Kasumi-1 (cell line): ENCODE data around the gene PHACTR1.
"Not testable (repeated sequence)": the region's sequence is repeated elsewhere in the genome, so short reads cannot be mapped to it uniquely, and the experiment has no call there.

Experiments
- DNase-seq, 2 experiments: peaks; one replicate each; lab custom pipeline; 2025; lab: John Stamatoyannopoulos, UW

PHACTR1 gene

GRCh38 chr6:13112921-13113320 is 396.4 kb downstream of the PHACTR1 start:
- DNase-seq: no peak

DNA sequence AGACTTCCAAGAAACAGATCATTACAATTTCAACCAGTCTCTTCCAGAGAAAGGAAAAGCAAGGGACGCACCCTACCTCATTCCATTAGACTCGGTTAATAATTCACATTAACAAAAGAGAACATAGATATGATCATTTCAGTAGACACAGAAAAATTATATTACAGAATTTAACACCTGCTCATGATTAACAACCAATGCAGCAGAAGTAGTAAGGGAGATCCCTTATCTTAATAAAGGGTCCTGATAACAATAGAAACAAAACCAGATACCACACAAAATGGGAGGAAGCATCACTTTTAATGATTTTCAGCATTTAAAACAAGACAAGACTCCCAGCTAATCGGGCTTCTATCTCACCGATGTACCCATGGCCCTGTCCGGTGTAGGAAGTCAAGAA is 396.8 kb downstream of the PHACTR1 start:
- no peak for DNase-seq

DNA sequence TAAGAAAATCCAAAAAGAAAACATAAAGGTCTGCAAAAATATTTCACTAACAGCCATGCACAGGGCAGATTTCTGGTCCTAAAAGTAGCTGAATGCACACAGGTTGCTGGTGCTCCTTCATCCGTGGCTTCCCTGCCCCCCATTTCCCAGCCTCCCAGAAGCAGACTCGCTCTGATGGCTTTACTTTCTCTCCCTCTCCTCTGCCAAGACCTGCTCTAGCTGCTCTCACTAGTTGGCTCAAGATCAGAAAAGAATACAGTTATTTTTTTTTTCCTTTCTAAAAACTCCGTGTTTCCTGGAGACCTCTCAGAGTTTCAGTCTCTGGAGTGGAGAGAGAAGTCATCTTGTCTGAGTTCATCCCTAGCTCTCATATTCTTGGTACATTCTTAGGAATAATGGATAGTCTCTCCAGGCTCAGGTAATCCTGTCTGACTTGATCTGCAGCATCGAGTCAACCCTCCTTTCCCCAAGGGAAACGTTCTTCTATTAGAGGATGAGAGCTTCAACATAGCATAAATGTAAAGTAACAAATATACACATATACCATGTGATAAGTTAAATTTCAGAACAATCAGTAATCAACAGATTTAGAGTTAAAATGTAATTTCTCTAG is 397.5 kb downstream of the PHACTR1 start:
- no peak for DNase-seq

GRCh38 chr6:13116155-13116554 is 399.6 kb downstream of the PHACTR1 start:
- DNase-seq: peak; percentile 35 to 38

DNA sequence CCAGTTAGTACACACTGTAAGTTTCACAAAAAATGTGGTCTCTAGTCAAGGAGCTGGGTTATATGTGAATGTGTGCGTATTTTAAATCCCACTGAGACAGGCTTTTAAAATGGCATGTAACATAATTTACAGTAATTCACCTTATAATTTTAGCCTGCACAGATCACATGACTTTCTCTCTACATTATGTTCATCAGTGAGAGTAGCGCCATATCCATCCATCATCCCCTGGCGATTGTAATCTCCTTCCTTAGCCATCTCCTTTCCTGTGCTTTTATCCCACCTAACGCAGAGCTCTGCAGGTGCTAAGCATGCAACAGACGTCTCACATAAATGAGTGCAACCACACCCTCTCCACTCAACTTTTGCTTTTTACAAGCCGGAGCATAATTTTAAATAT is 401.0 kb downstream of the PHACTR1 start:
- no peak for DNase-seq

GRCh38 chr6:13119549-13119948 is 403.0 kb downstream of the PHACTR1 start:
- DNase-seq: no peak

- DNase-seq: peak; percentile 7 to 32
Measured at GRCh38 chr6:13120483-13121482, 404.2 kb downstream of the PHACTR1 start.

GRCh38 chr6:13124131-13124530 is 407.6 kb downstream of the PHACTR1 start:
- no peak for DNase-seq

GRCh38 chr6:13125841-13126240 is 409.3 kb downstream of the PHACTR1 start:
- no peak for DNase-seq

DNA sequence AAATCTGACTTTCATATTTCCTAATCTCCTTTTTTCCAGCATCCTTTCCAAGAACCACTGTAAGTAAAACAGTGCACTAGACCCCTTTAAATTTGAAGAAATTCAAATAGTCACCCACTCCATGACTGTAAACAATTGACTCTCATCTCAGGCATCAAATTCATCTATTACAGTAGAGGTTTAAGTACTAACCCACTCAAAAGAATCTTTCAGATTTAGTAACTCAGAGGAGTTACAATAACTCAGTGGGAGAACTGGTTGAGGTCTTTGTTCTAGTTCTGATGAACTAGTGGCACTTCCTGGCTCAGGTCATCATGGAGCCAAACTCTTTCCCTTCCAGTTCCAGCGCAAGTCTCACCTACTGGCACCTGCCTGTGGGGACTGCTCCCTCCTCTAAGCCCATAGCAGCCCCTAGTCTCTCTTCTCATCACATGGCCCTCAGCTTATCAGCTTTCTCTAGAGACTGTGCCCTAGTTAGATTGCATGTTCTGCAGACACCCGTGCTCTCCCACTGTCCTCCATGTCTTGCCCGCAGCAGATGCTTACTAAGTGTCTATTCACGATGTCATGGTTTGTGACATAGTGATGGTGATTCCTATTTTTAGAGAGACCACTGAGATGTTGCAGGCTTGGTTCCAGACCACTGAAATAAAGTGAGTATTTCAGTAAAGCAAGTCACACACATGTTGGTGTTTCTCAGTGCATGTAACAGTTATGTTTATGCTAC is 415.5 kb downstream of the PHACTR1 start:
- no peak for DNase-seq

- DNase-seq: not testable (repeated sequence)
Measured at GRCh38 chr6:13133894-13134293, 417.3 kb downstream of the PHACTR1 start.

DNA sequence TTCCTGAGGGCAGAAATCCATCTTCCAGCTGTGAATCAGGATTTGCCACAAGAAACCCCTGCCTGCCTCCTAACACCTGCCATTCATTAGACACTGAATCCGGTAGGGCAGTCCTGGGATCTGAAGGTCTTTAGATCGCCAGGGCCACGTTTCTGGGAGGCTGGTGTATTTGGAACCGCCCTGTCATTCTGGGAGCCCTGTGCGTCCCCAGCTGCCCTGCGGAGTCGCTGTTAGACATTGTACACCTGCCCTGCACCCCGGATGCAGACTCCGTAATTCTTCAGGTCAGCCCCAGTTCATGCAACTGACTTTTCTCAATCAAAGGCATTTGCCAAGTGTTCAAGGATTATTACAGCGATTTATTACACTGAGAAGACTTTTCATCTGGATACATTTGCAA is 418.6 kb downstream of the PHACTR1 start:
- DNase-seq: no peak

DNA sequence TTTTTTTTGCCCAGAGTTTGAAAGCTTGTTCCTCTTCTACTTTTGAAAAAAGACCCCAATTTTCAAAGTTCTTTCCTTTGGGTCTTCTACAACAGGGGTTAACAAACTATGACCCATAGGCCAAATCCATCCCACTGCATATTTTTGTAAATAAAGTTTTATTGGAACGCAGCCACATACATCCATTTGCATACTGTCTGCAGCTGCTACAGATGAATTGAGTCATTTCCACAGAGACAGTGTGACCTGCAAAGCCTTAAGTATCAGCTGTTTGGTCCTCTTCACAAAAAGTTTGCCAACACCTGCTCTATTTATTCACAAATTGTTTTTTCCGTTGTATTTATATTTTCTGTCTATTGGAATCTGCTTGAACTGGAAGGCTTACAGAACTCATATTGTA is 422.6 kb downstream of the PHACTR1 start:
- no peak for DNase-seq

DNA sequence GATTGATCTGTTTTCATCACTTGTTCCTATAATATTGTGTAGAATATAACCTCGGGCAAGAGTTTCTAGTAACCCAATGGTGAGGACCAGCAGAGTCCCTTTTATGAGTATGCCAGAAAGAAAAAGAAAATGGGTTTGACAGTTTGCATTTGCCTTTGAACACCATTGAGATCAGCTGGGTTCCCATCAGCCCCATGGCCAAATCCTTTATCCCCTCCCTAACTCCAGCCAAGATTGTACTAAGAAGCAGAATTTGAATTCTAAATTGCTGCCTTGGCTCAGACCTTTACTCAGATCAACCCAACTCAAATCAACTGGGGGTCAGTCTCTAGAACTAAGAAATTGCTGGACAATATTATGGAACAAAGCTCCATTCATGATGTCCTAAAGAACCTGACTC is 424.4 kb downstream of the PHACTR1 start:
- no peak for DNase-seq

DNA sequence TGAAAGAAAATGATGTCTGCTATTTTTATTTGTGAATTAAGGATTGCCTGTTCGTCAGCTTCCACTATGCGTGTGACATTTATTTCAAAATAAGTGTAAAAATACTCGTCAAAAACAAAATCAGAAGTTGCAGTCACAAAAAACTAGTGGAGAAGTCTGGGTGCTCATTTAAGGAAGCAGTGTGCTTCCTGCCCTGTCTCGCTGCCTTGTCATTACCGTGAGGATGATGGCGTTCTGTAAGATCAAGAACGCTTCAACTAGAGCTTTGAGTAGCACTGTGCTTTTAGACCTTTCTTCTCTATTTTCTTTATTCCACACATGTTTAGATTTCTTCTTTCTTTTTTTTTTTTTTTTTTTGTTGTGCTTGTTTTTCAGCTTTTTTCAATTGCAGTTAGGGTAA is 424.8 kb downstream of the PHACTR1 start:
- DNase-seq: peak; percentile 71 to 74

DNA sequence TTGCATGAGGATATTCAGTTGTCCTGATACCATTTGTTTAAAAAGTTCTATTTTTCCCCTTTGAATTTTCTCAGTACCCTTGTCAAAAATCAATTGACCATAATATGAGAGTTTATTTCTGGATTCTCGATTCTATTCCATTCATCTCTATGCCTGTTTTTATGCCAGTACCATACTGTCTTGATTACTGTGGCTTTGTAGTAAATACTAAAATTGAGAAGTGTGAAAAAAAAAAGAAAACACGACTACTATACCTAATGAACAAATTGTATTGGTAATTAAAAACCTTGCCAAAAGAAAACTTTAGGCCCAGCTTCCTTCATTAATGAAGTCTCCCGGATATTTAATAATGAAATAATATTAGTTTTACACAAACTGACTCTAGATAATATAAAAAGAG is 426.0 kb downstream of the PHACTR1 start:
- DNase-seq: no peak

- no peak for DNase-seq
Measured at GRCh38 chr6:13146442-13146841, 429.9 kb downstream of the PHACTR1 start.

- no peak for DNase-seq
Measured at GRCh38 chr6:13147376-13147775, 430.8 kb downstream of the PHACTR1 start.

DNA sequence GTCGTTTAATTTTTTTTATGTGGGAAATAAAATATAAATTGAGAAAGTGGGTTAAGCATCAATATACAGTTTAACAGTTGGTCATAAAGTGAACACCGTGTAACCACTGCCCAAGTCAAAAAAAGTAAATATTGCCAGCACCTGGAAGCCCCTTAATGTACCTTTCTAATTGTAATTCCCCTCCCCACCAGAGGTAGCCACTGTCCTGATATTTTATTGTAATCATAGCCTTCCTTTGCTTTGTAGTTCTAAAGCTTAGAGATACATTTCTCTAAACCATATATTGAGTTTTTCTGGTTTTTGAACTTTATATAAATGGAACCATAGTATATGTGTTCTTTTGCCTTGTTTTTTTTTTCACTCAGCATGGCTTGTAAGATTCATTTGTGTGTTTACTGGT is 431.2 kb downstream of the PHACTR1 start:
- peak in 1 of 2 experiments; percentile 13 for DNase-seq

GRCh38 chr6:13152764-13153163 is 436.2 kb downstream of the PHACTR1 start:
- no peak for DNase-seq

- no peak for DNase-seq
Measured at GRCh38 chr6:13156381-13156780, 439.8 kb downstream of the PHACTR1 start.

- no peak for DNase-seq
Measured at GRCh38 chr6:13157293-13157692, 440.7 kb downstream of the PHACTR1 start.

GRCh38 chr6:13159300-13159699 is 442.7 kb downstream of the PHACTR1 start:
- DNase-seq: peak; percentile 57 to 58
